Measurements from ENCODE around the gene SPEN.
A peak's percentile ranks its signal among the peaks of the same experiment; 100 is the strongest.

SPEN gene

DNA sequence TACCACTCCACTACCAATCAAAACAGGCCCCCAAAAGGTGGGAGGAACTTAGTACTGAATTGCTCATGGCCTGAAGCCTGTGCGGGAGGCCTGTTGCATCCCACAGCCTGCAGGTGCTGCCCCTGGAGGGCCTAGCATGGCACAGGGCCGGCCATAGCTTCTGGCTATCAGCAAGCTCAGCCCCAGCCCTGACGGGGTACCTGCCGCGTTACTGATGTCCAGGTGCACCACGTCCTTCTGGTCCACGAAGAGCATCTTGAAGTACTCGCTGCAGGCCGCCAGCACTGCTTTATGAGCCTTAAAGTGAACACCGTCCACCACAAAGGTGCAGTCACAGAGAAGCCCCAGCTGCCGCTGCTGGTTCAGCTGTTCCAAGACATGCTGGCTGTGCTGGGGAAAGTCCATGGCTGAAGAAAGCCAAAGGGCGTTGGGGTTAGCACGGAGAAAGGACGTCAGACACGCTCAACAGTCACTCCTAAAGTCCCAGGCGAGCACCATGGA lies 100.6 kb downstream of the SPEN start:
- DNase-seq (ENCODE audit: low read depth, low spot score): no peak

DNA sequence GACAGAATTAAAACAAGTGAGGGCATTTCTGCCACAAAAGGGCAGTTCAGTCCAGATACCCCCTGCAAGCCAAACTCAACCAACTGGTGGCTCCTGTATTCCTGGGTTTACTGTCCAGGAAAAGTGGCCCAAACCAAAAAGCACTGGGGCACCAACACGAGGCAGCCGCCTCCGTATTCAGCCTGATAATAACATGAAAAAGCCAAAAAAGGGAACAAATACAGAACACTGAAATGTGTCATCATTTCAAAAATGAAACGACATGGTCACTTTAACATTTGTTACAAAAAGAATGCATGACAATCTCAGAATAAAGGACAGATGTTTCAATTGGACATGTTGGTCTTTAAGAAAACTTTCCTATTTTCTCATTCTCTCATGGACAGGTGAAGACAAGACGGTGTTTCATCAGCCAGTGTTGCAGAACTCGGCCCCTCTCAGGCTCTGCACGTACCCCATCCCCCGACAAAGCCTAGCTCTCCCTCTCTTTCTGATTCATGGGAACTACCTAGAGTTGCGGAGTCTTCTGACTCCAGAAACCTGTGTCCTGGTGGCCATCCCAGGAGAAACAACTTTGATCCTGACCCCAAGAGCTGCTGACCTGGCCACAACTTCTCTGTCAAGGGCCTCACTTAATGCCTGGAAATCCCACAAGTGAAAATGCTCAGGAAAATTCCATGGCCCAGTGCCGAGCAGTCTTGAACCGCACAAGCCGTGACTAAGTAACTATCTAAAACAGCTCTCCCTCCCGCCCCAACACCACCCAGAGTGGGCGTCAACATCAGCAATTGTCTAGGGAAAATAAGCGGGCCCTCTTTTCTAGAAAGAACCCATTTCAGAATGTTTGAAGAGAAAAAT lies 101.3 kb downstream of the SPEN start:
- no peak for DNase-seq (ENCODE audit: low read depth, low spot score)

DNA sequence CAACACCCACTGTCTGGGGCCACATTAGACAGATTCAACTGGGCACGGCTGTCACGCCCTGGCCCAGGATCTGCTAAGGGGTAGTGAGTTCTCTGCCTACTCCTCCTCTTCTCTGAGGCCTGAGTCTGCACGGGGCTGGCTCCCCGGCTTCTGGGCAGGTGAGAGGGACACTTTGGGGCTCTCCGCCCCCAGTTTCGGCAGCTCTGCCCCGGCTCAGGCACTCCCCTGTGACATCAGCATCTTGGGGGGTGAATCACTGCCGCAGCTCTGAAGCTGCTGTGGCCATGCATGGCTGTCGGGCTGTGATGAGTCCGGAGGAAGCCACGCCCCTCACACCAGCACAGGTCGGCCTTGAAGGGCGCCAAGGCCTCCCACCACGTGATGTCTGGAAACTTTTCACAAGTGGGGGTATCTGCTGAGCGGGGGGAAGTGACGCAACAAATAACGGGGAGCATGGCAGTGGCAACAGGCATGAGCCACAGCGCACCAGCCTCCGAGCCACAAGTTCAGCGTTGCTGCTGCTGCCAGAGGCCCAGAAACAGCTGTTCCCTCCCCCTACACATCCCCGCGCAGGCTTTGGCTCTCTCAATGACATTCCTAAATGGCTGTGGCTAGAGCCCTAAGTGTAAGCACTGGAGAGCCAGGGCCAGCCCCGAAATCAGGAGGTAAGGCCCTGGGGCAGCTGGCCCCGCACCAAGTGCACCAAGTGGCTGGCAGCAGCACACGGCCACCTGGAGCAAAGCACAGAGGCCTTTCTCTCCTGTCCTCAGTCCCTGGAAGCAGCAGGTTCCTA lies 102.1 kb downstream of the SPEN start:
- peak; percentile 39 for DNase-seq (ENCODE audit: low read depth, low spot score)

GRCh38 chr1:15950302-15950701 lies 102.8 kb downstream of the SPEN start:
- DNase-seq (ENCODE audit: low read depth, low spot score): no peak

DNA sequence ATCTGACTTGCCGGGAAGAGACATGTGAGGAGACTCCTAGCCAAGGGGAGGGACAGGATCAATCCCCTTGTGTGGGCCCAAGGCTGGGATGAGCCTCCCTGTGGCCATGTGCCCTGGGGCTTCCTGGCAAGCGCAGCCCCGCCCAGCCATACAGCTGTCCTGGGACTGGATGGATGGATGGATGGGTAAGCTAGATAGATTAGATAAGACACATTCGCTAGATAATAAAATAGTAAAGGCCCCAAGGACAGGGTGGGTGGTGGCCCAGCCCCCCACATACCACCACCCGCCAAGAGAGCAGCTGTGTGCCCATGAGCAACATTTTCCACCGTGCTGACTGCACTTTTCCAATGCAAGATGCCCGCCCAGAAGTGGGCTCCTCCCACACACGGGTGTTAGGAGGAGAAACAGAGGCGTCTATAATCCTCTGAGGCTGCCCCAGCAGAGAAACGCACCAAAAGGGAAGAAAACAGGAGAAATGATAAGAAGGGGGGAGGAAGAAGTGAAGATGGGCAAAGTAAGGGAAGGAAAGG lies 103.3 kb downstream of the SPEN start:
- DNase-seq (ENCODE audit: low read depth, low spot score): peak; percentile 67

DNA sequence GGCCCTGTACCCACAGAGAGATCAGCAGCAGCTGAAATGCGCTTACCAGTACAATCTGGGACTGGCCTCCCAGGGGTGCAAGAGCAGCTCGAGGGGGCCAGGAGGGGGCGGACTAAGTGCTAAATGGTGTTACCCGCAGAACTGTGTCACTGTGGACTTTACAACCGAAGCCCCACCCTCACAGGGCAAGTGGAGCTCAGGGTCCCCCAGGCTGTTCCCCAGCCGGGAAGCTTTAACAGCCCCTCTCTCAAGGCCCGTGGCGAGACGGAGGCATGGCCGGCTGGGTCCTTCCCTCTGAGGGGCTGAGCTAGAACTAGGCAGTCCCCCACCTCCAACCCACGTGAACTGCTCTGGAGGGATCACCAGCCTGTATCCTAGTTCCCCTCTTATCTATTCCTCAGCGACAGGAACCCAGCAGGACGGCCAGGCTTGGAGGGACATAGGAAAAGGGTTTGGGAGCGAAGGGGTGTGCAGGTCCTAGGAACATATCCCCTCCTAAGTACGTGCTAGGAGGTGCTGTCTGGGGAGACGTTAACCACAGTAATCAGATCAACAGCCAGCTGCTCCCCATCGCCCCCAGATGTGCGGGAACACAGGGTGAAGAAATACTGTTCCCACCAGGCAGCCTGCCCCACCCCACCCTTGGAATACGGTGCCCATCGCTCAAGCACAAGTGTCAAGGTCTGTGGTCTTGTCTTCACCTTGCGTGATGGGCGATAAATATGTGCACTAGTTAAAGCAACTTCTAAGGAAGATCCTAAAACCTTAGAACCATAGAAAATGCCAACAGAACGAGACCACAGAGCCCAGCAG lies 104.0 kb downstream of the SPEN start:
- DNase-seq (ENCODE audit: low read depth, low spot score): no peak

DNA sequence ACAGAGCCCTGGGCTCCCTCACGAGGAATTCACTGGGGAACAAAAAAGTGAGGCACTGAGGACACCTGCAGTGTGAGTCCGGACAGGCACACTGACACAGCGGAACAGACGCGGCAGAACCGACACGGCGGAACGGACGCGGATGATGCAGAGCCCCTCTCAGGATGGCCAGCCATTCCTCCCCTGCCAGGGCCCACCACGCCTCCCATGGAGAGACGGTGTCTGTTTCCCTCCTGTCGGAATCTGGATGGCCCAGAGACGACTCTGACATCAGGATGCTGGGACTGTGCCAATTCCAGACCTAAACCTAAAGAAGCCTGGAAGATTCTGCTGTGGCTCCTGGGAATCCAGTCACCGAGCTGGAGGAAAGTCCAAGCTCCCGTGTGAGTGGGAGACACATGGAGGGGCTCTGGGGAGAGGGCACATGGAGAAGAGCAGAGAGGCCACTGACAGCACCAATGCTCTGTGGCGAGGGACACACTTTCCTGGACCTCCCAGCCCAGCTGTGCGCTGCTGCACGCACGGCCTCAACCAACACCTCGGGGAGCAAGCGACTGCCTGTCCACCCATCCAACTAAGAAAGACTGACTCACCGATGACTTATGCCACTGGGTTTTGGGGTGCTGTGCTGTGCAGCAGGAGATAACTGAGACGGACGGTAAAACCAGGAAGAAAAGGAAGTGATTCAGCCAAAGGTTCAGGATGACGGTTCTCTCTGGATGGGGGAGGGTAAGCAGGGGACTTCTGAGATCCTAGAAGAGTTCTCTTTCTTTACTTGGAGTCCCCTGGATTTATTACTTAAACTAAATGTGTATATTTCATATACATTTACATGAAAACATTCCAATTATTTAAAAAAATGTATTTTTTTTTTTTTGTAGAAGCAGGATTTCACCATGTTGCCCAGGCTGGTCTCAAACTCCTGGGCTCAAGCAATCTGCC lies 105.1 kb downstream of the SPEN start:
- DNase-seq (ENCODE audit: low read depth, low spot score): no peak

GRCh38 chr1:15953294-15953771 lies 105.8 kb downstream of the SPEN start:
- no peak for DNase-seq (ENCODE audit: low read depth, low spot score)

GRCh38 chr1:15953791-15954241 lies 106.3 kb downstream of the SPEN start:
- no peak for DNase-seq (ENCODE audit: low read depth, low spot score)

DNA sequence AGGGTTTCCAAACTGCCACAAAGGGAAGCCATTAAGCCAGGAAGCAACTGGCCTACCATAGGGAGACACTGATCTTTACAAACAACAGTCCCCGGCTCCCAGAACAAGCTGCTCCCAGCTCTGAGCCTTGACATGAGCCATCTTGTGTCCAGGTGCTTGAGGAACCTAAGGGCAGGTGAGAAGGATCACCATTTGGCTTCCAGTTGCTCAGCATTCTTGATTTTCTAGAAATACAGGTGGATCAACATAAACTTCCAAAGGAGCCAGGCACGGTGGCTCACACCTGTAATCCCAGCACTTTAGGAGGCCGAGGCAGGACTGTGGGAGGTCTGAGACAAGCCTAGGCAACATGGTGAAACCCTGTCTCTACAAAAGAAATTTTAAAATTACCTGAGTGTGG lies 106.8 kb downstream of the SPEN start:
- DNase-seq (ENCODE audit: low read depth, low spot score): no peak

GRCh38 chr1:15955552-15955951 lies 108.0 kb downstream of the SPEN start:
- no peak for DNase-seq (ENCODE audit: low read depth, low spot score)

GRCh38 chr1:15956150-15956549 lies 108.6 kb downstream of the SPEN start:
- no peak for DNase-seq (ENCODE audit: low read depth, low spot score)

DNA sequence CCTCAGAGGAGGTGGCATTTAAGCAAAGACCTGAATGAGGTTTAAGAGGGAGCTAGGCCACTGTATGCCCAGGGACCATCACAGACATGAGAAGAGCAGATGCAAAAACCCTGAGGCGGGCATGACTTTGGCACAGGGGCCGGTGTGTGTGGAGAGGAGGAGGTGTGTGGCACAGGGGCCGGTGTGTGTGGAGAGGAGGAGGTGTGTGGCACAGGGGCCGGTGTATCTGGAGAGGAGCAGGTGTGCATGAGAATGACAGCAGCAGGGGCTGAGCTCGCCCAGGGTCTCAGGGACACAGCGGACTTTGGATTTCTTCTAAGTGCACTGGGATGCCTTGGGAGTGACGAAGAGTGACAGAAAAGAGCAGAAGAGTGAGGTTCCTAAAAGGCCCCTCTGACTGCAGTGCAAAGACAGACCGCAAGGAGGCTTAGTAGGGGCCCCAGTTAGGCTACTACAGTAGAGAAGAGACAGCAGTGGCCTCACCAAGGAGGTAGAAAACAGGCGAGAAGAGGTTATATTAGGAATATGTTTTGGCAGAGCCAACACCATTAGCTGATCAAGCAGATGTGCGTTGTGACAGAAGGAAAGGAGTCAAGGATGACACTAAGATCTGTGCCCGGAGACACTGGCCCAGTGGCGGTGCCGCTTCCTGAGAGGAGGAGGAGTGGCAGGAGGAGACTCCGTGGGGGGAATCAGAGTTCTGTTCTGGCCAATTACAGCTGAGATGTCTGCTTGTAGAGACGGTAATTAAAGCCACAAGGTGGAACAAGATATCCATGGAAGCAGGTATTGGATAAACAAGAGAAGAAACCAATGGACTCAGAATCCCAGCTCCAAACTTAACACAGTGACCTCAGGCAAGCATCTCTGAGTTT lies 110.0 kb downstream of the SPEN start:
- no peak for DNase-seq (ENCODE audit: low read depth, low spot score)

GRCh38 chr1:15958111-15958510 lies 110.6 kb downstream of the SPEN start:
- DNase-seq (ENCODE audit: low read depth, low spot score): no peak

DNA sequence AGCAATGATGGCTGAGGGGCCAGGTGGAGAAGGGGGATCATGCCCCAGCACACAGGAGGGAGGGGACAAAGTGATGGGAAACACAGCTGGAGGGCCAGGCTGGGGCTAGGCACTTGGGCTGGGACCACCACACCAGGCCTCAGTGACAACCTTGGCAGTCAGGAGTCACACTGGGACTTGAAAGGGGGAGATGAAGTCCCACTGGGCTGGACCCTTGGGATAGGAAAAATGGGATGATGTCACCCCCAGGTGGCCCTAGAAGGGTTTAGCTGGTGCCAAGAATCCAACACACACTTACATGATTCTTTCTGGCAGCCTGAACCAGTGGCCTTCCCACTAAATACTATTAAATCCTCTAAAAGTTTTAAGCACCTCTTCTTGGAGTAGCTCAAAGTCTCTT lies 111.3 kb downstream of the SPEN start:
- DNase-seq (ENCODE audit: low read depth, low spot score): no peak

DNA sequence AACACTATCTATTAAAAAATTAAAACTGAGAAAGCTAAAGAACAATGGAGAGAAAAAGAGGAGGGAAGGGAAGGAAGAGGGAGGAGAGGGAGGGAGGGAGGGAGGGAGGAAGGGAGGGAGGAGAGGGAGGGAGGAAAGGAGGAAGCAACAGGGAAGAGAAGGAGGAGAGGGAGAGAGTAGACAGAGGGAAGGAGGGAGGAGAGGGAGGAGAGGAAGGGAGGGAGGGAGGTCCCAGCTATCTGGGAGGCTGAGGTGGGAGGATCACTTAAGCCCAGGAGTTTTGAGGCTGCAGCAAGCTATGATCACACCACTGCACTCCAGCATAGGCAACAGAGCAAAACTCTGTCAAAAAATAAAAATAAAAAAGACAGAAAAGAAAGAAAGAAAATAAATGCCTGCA lies 111.9 kb downstream of the SPEN start:
- no peak for DNase-seq (ENCODE audit: low read depth, low spot score)

GRCh38 chr1:15959827-15960446 lies 112.4 kb downstream of the SPEN start:
- no peak for DNase-seq (ENCODE audit: low read depth, low spot score)

- DNase-seq (ENCODE audit: low read depth, low spot score): no peak
Measured at GRCh38 chr1:15960808-15961207, 113.3 kb downstream of the SPEN start.

DNA sequence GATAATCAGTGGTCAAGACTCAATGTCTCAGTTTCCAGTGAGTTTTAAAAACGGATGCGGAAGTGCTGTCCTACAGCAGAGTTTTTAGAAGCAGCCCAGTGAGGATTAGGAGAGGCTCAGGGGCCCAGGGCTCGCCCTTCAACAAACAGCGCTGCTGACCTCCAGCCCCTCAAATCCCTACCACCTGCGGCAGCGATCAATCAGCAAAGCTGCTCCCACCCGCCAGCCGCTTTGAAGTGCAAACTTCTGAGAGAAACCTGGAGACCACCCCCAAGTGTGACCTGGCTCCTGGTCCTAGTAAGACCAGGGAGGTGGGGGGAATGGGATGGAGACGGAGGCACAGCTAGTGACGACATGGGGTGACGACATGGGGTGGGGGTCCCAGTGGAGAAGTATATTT lies 114.0 kb downstream of the SPEN start:
- DNase-seq (ENCODE audit: low read depth, low spot score): no peak
